Upper lobe of right lung (tissue), 1 donor: ENCODE data around the gene EMX2. TPM values are rescaled to one million over a fixed set of nuclear protein-coding genes. Genes with fewer than 3 reads are reported as not detected.

Experiments used
- ATAC-seq: fragments of 200-7000 bp; cut with Tn5 transposase; one replicate; pipeline ENCODE4 v1.9.1; 2020; ENCODE audit warnings: mild to moderate bottlenecking, moderate library complexity
- DNase-seq: peaks from one replicate; pipeline ENCODE4 v3.0.0-alpha.2; 2020
- H3K27ac ChIP-seq: fragments of 200-600 bp; one replicate; pipeline ENCODE4 v1.8.0; 2022
- H3K27me3 ChIP-seq: fragments of 200-600 bp; one replicate; pipeline ENCODE4 v1.8.0; 2022; ENCODE audit warnings: mild to moderate bottlenecking
- H3K36me3 ChIP-seq: fragments of 200-600 bp; one replicate; pipeline ENCODE4 v1.8.0; 2022
- H3K4me1 ChIP-seq: fragments of 200-600 bp; one replicate; pipeline ENCODE4 v1.8.0; 2022
- H3K4me3 ChIP-seq: fragments of 200-600 bp; one replicate; pipeline ENCODE4 v1.8.0; 2022; ENCODE audit warnings: mild to moderate bottlenecking
- H3K9me3 ChIP-seq: fragments of 200-600 bp; one replicate; pipeline ENCODE4 v1.8.0; 2022
- intact Hi-C: fragments of 100-400 bp; cut with DNase I; formaldehyde crosslinking; loops from one replicate; pipeline ENCODE4 v1.11.0; 2022
- total RNA-seq: library from RNA; stranded (reverse); fragmentation: NEBNext Ultra II Directional; extraction: Animal tissue kit (Norgen Biotek cat#: 25700); gene quantifications from one replicate; pipeline ENCODE4 v1.2.1, GENCODE V29; 2021
- TF ChIP-seq, protein P1 (sequence below): fragments of 200-600 bp; IDR thresholded peaks from one replicate; pipeline ENCODE4 v1.8.0; 2022; ENCODE audit warnings: antibody characterized with exemption
- donor health status: DM: no; HTN: yes; CAD: no; lungs with severe emphysema.

The EMX2 gene
- total RNA-seq, 1 donor from 2014 or later = not detected

- no peaks in the 10 kb centered on the region for H3K36me3 ChIP-seq
- no peaks in the 10 kb centered on the region for H3K9me3 ChIP-seq
- H3K27me3 ChIP-seq = peaks cover 94% of the 10 kb centered on the region
- TF ChIP-seq, protein P1, sequence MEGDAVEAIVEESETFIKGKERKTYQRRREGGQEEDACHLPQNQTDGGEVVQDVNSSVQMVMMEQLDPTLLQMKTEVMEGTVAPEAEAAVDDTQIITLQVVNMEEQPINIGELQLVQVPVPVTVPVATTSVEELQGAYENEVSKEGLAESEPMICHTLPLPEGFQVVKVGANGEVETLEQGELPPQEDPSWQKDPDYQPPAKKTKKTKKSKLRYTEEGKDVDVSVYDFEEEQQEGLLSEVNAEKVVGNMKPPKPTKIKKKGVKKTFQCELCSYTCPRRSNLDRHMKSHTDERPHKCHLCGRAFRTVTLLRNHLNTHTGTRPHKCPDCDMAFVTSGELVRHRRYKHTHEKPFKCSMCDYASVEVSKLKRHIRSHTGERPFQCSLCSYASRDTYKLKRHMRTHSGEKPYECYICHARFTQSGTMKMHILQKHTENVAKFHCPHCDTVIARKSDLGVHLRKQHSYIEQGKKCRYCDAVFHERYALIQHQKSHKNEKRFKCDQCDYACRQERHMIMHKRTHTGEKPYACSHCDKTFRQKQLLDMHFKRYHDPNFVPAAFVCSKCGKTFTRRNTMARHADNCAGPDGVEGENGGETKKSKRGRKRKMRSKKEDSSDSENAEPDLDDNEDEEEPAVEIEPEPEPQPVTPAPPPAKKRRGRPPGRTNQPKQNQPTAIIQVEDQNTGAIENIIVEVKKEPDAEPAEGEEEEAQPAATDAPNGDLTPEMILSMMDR = no peak
- peaks cover 18% of the 10 kb centered on the region for H3K4me1 ChIP-seq
- H3K4me3 ChIP-seq = no peak overlapping the region
- no peak overlapping the region for H3K27ac ChIP-seq
- intact Hi-C loops = no loop called here
- ATAC-seq (no peak), DNase-seq (no peak)
Measured at GRCh38 chr10:117532451-117533107, 10.0 kb upstream of the EMX2 start.

GRCh38 chr10:117533507-117534281 lies 8.9 kb upstream of the EMX2 start:
- Histone ChIP-seq H3K9me3 (no peaks in the 10 kb centered on the region), H3K36me3 (no peaks in the 10 kb centered on the region), H3K4me1 (peaks cover 18% of the 10 kb centered on the region), H3K4me3 (no peak overlapping the region), H3K27me3 (peaks cover 97% of the 10 kb centered on the region), H3K27ac (no peak overlapping the region)
- TF ChIP-seq, protein P1 = no peak
- DNase-seq (no peak), ATAC-seq (no peak)
- intact Hi-C loops = no loop called here

DNA sequence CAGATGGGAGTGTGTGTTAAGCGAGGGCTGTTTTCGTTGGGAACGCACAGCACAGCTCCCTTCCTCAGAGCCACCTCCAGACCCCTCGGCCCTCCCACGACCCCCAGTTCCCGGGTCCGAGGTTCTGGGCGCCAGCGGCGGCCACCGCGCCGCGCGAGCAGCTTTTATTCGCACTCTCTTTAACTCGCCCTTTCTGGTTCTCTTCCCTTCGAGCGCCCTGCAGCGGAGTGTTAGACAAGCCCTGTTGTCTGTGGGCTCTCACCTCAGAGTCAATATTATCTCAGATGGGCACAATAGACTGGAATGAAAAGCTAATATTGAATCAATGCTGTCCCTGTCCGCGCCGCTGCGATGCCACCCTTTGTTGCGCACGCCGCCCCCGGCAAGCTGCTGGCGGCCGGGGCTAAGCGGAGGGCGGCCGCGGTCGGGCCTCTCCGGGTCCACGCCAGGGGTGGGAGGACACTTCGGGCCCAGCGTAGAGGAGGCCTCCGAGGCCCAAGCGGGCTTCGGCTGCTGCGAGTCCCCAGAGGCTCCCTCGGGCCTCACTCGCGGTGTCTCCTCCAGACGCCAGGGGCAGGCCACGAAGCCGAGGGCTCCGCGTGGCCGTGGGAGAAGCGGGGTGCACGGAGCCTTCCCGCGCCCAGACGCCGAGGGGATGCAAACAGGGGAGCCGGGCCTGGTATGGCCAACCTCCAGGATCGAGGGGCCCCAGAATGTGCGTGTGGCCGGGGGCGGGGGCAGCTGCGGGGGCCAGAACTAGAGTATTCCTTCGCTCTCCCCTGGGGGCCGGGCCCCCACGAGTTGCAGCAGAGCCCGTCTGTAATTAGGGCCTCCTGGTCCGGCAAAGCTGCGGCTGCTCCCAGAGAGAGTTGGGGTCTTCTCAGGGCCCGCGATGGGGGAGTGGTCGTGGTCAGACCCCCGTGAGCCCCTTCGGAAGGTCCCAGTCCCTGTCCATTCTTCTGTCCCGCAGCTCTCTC lies 7.9 kb upstream of the EMX2 start:
- no peaks in the 10 kb centered on the region for H3K36me3 ChIP-seq
- peaks cover 97% of the 10 kb centered on the region for H3K27me3 ChIP-seq
- H3K27ac ChIP-seq = no peak overlapping the region
- TF ChIP-seq, protein P1 = no peak
- no peak overlapping the region for H3K4me3 ChIP-seq
- H3K9me3 ChIP-seq = no peaks in the 10 kb centered on the region
- ATAC-seq (no peak), DNase-seq (no peak)
- intact Hi-C loops = no loop called here
- peaks cover 18% of the 10 kb centered on the region for H3K4me1 ChIP-seq

- H3K9me3 ChIP-seq = no peaks in the 10 kb centered on the region
- no peaks in the 10 kb centered on the region for H3K36me3 ChIP-seq
- no peak overlapping the region for H3K4me3 ChIP-seq
- intact Hi-C loops = no loop called here
- peaks cover 100% of the 10 kb centered on the region for H3K27me3 ChIP-seq
- no peak overlapping the region for H3K27ac ChIP-seq
- no peak for ATAC-seq
- DNase-seq = no peak
- H3K4me1 ChIP-seq = peaks cover 18% of the 10 kb centered on the region
- TF ChIP-seq, protein P1 = no peak
Measured at GRCh38 chr10:117535298-117536071, 7.1 kb upstream of the EMX2 start.
